ENCODE results near the gene ORAI3.

ORAI3 gene

GRCh38 chr16:30971298-30971697 lies 22.4 kb downstream of the ORAI3 start:
- DNase-seq (ENCODE audit: low read depth in 2 of 2) = no peak

- no peak for DNase-seq (ENCODE audit: low read depth in 2 of 2)
Observed at GRCh38 chr16:30972872-30973271, 24.0 kb downstream of the ORAI3 start.

GRCh38 chr16:30974348-30974747 lies 25.5 kb downstream of the ORAI3 start:
- no peak for DNase-seq (ENCODE audit: low read depth in 2 of 2)

GRCh38 chr16:30976486-30976885 lies 27.6 kb downstream of the ORAI3 start:
- DNase-seq (ENCODE audit: low read depth in 2 of 2) = no peak

GRCh38 chr16:30977502-30977901 lies 28.6 kb downstream of the ORAI3 start:
- no peak for DNase-seq (ENCODE audit: low read depth in 2 of 2)

- no peak for DNase-seq (ENCODE audit: low read depth in 2 of 2)
Observed at GRCh38 chr16:30979170-30980022, 30.5 kb downstream of the ORAI3 start.

- no peak for DNase-seq (ENCODE audit: low read depth in 2 of 2)
Observed at GRCh38 chr16:30980023-30980371, 31.1 kb downstream of the ORAI3 start.

GRCh38 chr16:30980434-30980833 lies 31.6 kb downstream of the ORAI3 start:
- no peak for DNase-seq (ENCODE audit: low read depth in 2 of 2)

GRCh38 chr16:30980959-30981358 lies 32.1 kb downstream of the ORAI3 start:
- no peak for DNase-seq (ENCODE audit: low read depth in 2 of 2)

GRCh38 chr16:30982548-30983288 lies 33.9 kb downstream of the ORAI3 start:
- DNase-seq (ENCODE audit: low read depth in 2 of 2) = no peak

GRCh38 chr16:30983289-30983889 lies 34.5 kb downstream of the ORAI3 start:
- no peak for DNase-seq (ENCODE audit: low read depth in 2 of 2)

- no peak for DNase-seq (ENCODE audit: low read depth in 2 of 2)
Observed at GRCh38 chr16:30983898-30984610, 35.2 kb downstream of the ORAI3 start.

- peak; percentile 48 to 57 for DNase-seq (ENCODE audit: low read depth in 2 of 2)
Observed at GRCh38 chr16:30984669-30985400, 36.0 kb downstream of the ORAI3 start, which contains the start of gene HSD3B7. Gene HSD3B7, plus strand, starts transcription at chr16:30985207. Its CDS starts 452 bp downstream, at chr16:30985659.

- DNase-seq (ENCODE audit: low read depth in 2 of 2) = no peak
Observed at GRCh38 chr16:30985401-30986128, 36.7 kb downstream of the ORAI3 start.

GRCh38 chr16:30986129-30986991 lies 37.5 kb downstream of the ORAI3 start:
- no peak for DNase-seq (ENCODE audit: low read depth in 2 of 2)

- no peak for DNase-seq (ENCODE audit: low read depth in 2 of 2)
Observed at GRCh38 chr16:30987581-30988190, 38.8 kb downstream of the ORAI3 start.

GRCh38 chr16:30989469-30990047 lies 40.7 kb downstream of the ORAI3 start:
- DNase-seq (ENCODE audit: low read depth in 2 of 2) = no peak

- DNase-seq (ENCODE audit: low read depth in 2 of 2) = no peak
Observed at GRCh38 chr16:30990105-30990504, 41.2 kb downstream of the ORAI3 start.

GRCh38 chr16:30991052-30991451 lies 42.2 kb downstream of the ORAI3 start:
- no peak for DNase-seq (ENCODE audit: low read depth in 2 of 2)

Data from stimulated activated CD8-positive, alpha-beta memory T cell treated with anti-CD3 and anti-CD28 coated beads, Interleukin-15, amount 100 ng/mL, for 4 hours (primary cell).